ENCODE data around the gene AFMID. TPM values are rescaled to one million over a fixed set of nuclear protein-coding genes. Genes with fewer than 3 reads are reported as not detected.
A peak's percentile ranks its signal among the peaks of the same experiment; 100 is the strongest.
"Not testable (repeated sequence)": the region's sequence is repeated elsewhere in the genome, so short reads cannot be mapped to it uniquely, and the experiment has no call there.

The AFMID gene
- total RNA-seq, 1 donor from 2014 or later = 23.0 TPM

DNA sequence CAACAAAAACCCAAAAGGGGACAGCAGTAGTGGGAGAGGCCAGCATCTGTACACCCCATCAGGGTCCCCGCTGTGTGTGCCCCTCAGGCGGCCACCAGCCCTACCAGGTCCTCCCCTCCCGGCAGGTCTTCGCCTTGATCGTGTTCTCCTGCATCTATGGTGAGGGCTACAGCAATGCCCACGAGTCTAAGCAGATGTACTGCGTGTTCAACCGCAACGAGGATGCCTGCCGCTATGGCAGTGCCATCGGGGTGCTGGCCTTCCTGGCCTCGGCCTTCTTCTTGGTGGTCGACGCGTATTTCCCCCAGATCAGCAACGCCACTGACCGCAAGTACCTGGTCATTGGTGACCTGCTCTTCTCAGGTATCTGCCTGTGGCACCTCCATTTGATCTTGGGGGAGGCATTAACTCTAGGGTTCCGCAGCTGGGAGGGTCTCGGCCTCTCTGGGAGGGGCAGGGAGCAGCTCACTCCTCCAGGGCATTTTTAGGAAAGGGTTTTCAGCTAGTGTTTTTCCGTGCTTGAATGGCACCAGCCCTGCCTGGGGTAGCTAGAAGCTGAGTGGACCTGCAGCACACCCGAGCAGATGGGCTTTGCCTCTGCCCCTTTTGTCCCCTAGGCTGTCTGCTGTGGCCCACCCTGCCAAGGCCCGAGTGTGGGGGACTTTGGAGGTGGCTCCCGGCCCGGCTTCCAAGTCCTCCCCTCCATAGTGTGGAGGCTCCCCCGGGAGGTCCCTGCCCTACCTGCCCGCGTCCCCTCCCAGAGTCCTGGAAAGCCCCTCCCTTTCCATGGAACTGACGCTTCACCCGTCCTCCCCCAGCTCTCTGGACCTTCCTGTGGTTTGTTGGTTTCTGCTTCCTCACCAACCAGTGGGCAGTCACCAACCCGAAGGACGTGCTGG, 16.2 kb upstream of the AFMID start:
- H3K4me1 ChIP-seq (ENCODE audit: control insufficient read depth in 3 of 3, insufficient read depth in 3 of 3, low read length in 3 of 3) = peaks cover 64 to 75% (median 70%) of the 10 kb centered on the region in 3 donors
- H3K4me3 ChIP-seq (ENCODE audit: low read length in 3 of 3) = no peak overlapping the region
- no peaks in the 10 kb centered on the region for H3K9me3 ChIP-seq (ENCODE audit: control insufficient read depth in 3 of 3, low read length in 3 of 3)
- peak overlapping the region; percentile 99 for H3K27ac ChIP-seq (ENCODE audit: low read depth, low read length)
- H3K27me3 ChIP-seq (ENCODE audit: control insufficient read depth in 3 of 3, insufficient read depth in 3 of 3, low read length in 3 of 3) = no peaks in the 10 kb centered on the region
- peaks cover 11 to 14% (median 14%) of the 10 kb centered on the region in 3 donors for H3K36me3 ChIP-seq (ENCODE audit: control insufficient read depth in 3 of 3, insufficient read depth in 3 of 3, low read length in 3 of 3)
- peak overlapping the region in 2 of 3 donors; percentile 47 to 80 for H3K9ac ChIP-seq (ENCODE audit: low read depth in 1 of 3, low read length in 3 of 3)

DNA sequence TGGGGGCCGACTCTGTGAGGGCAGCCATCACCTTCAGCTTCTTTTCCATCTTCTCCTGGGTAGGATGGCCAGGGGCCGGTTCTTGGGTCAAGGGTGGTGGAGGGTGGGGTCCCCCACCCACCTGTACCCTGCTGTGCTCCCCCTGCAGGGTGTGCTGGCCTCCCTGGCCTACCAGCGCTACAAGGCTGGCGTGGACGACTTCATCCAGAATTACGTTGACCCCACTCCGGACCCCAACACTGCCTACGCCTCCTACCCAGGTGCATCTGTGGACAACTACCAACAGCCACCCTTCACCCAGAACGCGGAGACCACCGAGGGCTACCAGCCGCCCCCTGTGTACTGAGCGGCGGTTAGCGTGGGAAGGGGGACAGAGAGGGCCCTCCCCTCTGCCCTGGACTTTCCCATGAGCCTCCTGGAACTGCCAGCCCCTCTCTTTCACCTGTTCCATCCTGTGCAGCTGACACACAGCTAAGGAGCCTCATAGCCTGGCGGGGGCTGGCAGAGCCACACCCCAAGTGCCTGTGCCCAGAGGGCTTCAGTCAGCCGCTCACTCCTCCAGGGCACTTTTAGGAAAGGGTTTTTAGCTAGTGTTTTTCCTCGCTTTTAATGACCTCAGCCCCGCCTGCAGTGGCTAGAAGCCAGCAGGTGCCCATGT, 15.4 kb upstream of the AFMID start:
- peak overlapping the region in 2 of 3 donors; percentile 19 to 45 for H3K4me3 ChIP-seq (ENCODE audit: low read length in 3 of 3)
- H3K9ac ChIP-seq (ENCODE audit: low read depth in 1 of 3, low read length in 3 of 3) = peak overlapping the region in 2 of 3 donors; percentile 47 to 80
- not testable (repeated sequence) for H3K9me3 ChIP-seq (ENCODE audit: control insufficient read depth in 3 of 3, low read length in 3 of 3); H3K27me3 ChIP-seq (ENCODE audit: control insufficient read depth in 3 of 3, insufficient read depth in 3 of 3, low read length in 3 of 3)
- peak overlapping the region; percentile 99 for H3K27ac ChIP-seq (ENCODE audit: low read depth, low read length)
- H3K4me1 ChIP-seq (ENCODE audit: control insufficient read depth in 3 of 3, insufficient read depth in 3 of 3, low read length in 3 of 3) = peaks cover 72 to 83% (median 78%) of the 10 kb centered on the region in 3 donors
- H3K36me3 ChIP-seq (ENCODE audit: control insufficient read depth in 3 of 3, insufficient read depth in 3 of 3, low read length in 3 of 3) = peaks cover 11 to 14% (median 14%) of the 10 kb centered on the region in 3 donors

DNA sequence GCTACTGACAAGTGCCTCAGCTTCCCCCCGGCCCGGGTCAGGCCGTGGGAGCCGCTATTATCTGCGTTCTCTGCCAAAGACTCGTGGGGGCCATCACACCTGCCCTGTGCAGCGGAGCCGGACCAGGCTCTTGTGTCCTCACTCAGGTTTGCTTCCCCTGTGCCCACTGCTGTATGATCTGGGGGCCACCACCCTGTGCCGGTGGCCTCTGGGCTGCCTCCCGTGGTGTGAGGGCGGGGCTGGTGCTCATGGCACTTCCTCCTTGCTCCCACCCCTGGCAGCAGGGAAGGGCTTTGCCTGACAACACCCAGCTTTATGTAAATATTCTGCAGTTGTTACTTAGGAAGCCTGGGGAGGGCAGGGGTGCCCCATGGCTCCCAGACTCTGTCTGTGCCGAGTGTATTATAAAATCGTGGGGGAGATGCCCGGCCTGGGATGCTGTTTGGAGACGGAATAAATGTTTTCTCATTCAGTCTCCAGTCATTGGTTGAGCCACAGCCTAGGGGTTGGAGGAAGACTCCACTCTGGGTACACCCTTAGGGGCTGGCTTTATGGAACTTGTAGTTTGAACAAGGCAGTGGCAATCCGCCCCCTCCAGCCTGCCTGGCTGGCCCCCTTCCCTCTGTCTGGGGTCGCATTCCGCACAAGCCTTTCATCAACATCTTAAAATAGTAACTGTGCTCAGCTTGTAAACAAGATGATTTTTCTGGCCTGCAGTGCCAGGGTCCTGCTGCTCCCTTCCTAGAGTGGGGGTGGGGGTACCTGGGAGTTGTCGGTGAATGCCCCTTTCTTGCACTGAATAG, 14.7 kb upstream of the AFMID start:
- Histone ChIP-seq H3K9me3 (ENCODE audit: control insufficient read depth in 3 of 3, low read length in 3 of 3) (no peaks in the 10 kb centered on the region), H3K9ac (ENCODE audit: low read depth in 1 of 3, low read length in 3 of 3) (peak overlapping the region; percentile 47 to 80 (median 68)), H3K4me3 (ENCODE audit: low read length in 3 of 3) (peak overlapping the region; percentile 30 to 45 (median 35)), H3K27me3 (ENCODE audit: control insufficient read depth in 3 of 3, insufficient read depth in 3 of 3, low read length in 3 of 3) (no peaks in the 10 kb centered on the region), H3K36me3 (ENCODE audit: control insufficient read depth in 3 of 3, insufficient read depth in 3 of 3, low read length in 3 of 3) (peaks cover 11 to 14% (median 14%) of the 10 kb centered on the region in 3 donors), H3K27ac (ENCODE audit: low read depth, low read length) (peak overlapping the region; percentile 99), H3K4me1 (ENCODE audit: control insufficient read depth in 3 of 3, insufficient read depth in 3 of 3, low read length in 3 of 3) (peaks cover 74 to 86% (median 80%) of the 10 kb centered on the region in 3 donors)

DNA sequence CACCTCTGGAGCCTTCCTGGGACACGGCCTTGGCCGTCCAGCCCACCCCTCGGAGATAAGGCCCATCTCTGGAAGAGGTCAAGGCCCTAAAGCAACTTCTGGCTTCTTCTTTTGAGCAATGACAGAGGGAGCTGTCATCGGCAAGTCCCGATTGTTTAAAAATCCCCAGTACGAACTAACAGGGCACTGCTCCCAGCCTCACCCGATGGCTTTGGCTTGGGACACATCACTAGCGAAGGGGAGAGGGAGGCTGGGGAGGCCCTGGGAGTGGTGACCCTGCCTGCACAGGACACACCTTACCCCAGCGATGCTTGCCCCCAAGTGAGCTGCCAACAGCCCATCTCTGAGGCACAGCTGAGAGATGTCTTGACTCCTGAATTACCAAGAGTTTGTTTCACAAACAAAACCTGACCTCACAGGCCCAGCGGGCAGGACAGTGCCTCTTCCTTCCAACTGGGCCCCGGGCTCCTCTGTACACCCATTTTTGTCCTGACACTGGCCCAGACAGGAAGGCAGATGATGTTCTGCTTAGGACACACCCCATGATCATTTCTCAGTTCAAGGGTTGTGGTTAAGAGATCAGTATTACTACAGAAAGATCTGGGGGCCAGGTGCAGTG, 14.0 kb upstream of the AFMID start:
- Histone ChIP-seq H3K9ac (ENCODE audit: low read depth in 1 of 3, low read length in 3 of 3) (peak overlapping the region; percentile 47 to 80 (median 68)), H3K4me1 (ENCODE audit: control insufficient read depth in 3 of 3, insufficient read depth in 3 of 3, low read length in 3 of 3) (peaks cover 70 to 82% (median 76%) of the 10 kb centered on the region in 3 donors), H3K9me3 (ENCODE audit: control insufficient read depth in 3 of 3, low read length in 3 of 3) (no peaks in the 10 kb centered on the region)

DNA sequence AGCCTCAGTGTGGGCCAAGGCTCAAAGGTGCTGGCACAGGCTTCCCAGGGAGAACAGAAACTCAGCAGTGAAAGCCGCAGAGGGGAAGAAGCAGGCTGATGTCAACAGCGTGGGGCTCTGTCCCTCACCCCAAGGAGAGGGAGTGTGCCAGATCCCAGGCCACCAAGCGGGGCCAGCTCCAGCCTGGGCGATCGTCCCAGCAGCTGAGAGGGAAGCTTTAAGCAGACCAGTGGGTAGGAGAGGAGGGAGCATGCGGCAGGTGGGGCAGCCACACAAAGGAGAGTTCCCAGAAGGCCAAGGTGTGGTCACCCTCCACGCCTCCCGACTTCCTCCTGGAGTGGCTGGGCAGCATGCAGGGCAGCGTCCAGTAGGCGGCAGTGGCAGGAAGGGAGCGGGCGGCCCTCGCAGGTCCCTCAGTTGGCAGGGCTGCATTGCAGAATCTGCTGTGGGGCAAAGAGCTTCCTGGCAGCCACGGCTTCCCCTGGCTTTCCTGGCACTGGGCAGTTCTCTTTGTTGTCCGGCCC, 12.8 kb upstream of the AFMID start:
- H3K36me3 ChIP-seq (ENCODE audit: control insufficient read depth in 3 of 3, insufficient read depth in 3 of 3, low read length in 3 of 3) = peaks cover 11 to 14% (median 14%) of the 10 kb centered on the region in 3 donors
- H3K27me3 ChIP-seq (ENCODE audit: control insufficient read depth in 3 of 3, insufficient read depth in 3 of 3, low read length in 3 of 3) = no peaks in the 10 kb centered on the region
- H3K9me3 ChIP-seq (ENCODE audit: control insufficient read depth in 3 of 3, low read length in 3 of 3) = no peaks in the 10 kb centered on the region
- peaks cover 72 to 81% (median 73%) of the 10 kb centered on the region in 3 donors for H3K4me1 ChIP-seq (ENCODE audit: control insufficient read depth in 3 of 3, insufficient read depth in 3 of 3, low read length in 3 of 3)
- peak overlapping the region; percentile 60 to 83 (median 80) for H3K9ac ChIP-seq (ENCODE audit: low read depth in 1 of 3, low read length in 3 of 3)
- H3K27ac ChIP-seq (ENCODE audit: low read depth, low read length) = peak overlapping the region; percentile 99
- peak overlapping the region; percentile 67 to 70 (median 68) for H3K4me3 ChIP-seq (ENCODE audit: low read length in 3 of 3)

More for the DNA sequence above, 14.0 kb upstream of the AFMID start:
- no peaks in the 10 kb centered on the region for H3K27me3 ChIP-seq (ENCODE audit: control insufficient read depth in 3 of 3, insufficient read depth in 3 of 3, low read length in 3 of 3)
- H3K4me3 ChIP-seq (ENCODE audit: low read length in 3 of 3) = peak overlapping the region; percentile 30 to 45 (median 35)
- H3K27ac ChIP-seq (ENCODE audit: low read depth, low read length) = peak overlapping the region; percentile 99
- H3K36me3 ChIP-seq (ENCODE audit: control insufficient read depth in 3 of 3, insufficient read depth in 3 of 3, low read length in 3 of 3) = peaks cover 11 to 14% (median 14%) of the 10 kb centered on the region in 3 donors

DNA sequence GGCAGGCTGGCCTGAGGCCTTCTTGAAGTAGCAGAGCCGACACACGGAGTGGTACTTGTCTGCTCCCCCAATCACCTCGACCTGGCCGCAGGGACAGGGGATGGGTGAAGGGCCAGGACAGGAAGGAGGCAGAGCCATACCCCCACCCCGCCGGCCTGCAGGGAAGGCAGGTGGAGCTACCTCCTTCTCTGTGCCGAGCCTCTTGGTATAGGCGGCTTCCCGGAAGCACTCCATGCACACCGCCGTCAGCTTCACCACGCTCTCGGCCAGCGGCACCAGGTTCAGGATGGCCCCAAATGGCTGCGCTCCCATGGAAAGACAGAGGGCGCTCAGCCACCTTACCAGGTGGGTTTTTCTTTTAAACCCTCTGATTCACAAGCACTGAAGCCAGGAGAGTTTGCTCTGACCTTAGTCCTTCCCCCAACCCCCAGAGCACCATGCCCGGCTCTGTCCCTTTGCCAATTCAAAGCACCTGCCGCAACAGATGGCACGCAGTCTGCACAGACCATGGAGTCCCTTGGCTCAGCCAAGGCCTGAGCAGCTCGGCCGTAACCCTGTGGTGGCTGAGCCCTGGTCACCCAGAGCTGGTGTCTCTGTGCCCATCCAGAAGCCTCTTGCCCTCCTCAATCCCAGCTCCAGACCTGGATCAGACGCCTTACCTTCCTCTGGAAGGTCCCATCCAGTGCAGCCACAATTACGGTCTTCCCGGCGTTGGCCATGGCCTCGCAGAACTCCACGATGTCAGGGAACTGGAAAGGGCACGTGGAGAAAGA, 12.1 kb upstream of the AFMID start:
- Histone ChIP-seq H3K27ac (ENCODE audit: low read depth, low read length) (peak overlapping the region; percentile 99), H3K4me3 (ENCODE audit: low read length in 3 of 3) (peak overlapping the region; percentile 67 to 70 (median 68)), H3K36me3 (ENCODE audit: control insufficient read depth in 3 of 3, insufficient read depth in 3 of 3, low read length in 3 of 3) (peaks cover 11 to 14% (median 14%) of the 10 kb centered on the region in 3 donors), H3K9me3 (ENCODE audit: control insufficient read depth in 3 of 3, low read length in 3 of 3) (no peaks in the 10 kb centered on the region), H3K27me3 (ENCODE audit: control insufficient read depth in 3 of 3, insufficient read depth in 3 of 3, low read length in 3 of 3) (no peaks in the 10 kb centered on the region), H3K9ac (ENCODE audit: low read depth in 1 of 3, low read length in 3 of 3) (peak overlapping the region; percentile 60 to 83 (median 80)), H3K4me1 (ENCODE audit: control insufficient read depth in 3 of 3, insufficient read depth in 3 of 3, low read length in 3 of 3) (peaks cover 66 to 80% (median 73%) of the 10 kb centered on the region in 3 donors)

DNA sequence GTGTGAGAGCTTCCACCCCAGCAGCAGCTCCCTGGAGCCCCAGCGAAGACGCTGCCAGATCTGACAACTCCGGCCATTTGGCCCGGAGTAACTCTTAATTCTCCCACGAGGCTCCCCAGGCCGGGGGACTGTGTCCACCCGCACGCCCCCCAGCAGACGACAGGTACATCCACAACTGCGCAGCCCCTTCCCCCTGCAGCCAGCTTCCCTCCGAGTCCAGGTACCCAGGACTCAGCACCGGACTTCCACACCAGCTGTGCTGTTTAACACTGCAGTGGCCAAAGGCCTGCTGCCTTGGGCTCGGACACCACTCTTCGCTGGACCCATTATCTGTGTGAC, 11.6 kb upstream of the AFMID start:
- Histone ChIP-seq H3K4me3 (ENCODE audit: low read length in 3 of 3) (peak overlapping the region; percentile 67 to 70 (median 68)), H3K27me3 (ENCODE audit: control insufficient read depth in 3 of 3, insufficient read depth in 3 of 3, low read length in 3 of 3) (no peaks in the 10 kb centered on the region), H3K27ac (ENCODE audit: low read depth, low read length) (peak overlapping the region; percentile 99), H3K4me1 (ENCODE audit: control insufficient read depth in 3 of 3, insufficient read depth in 3 of 3, low read length in 3 of 3) (peaks cover 62 to 78% (median 74%) of the 10 kb centered on the region in 3 donors), H3K9me3 (ENCODE audit: control insufficient read depth in 3 of 3, low read length in 3 of 3) (no peaks in the 10 kb centered on the region), H3K36me3 (ENCODE audit: control insufficient read depth in 3 of 3, insufficient read depth in 3 of 3, low read length in 3 of 3) (peaks cover 10 to 14% (median 13%) of the 10 kb centered on the region in 3 donors), H3K9ac (ENCODE audit: low read depth in 1 of 3, low read length in 3 of 3) (peak overlapping the region; percentile 60 to 83 (median 80))

DNA sequence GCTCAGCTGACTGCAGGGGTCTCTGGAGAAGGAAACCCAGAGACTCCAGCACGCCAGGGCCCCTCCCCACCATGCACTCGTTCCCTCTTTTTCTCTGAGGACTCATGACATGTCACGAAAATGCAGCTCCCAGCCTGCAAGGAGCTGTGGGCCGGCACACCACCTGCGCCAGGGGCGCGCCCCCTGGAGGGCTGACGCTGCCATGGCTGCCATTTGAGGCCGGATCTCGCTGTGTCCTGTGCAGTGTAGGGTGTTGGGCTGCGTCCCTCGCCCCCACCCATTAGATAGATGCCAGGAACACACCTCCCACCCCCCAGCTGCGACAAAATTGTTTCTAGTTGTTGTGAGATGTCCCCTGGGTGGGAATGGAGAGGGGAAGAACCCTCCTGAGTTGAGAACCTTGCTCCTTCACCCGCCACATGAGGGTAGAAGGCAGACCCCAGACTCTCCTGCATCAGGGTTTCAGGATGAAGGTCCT, 10.6 kb upstream of the AFMID start:
- Histone ChIP-seq H3K9ac (ENCODE audit: low read depth in 1 of 3, low read length in 3 of 3) (peak overlapping the region in 1 of 3 donors; percentile 80), H3K9me3 (ENCODE audit: control insufficient read depth in 3 of 3, low read length in 3 of 3) (no peaks in the 10 kb centered on the region), H3K27ac (ENCODE audit: low read depth, low read length) (peak overlapping the region; percentile 99), H3K4me1 (ENCODE audit: control insufficient read depth in 3 of 3, insufficient read depth in 3 of 3, low read length in 3 of 3) (peaks cover 53 to 71% (median 69%) of the 10 kb centered on the region in 3 donors), H3K36me3 (ENCODE audit: control insufficient read depth in 3 of 3, insufficient read depth in 3 of 3, low read length in 3 of 3) (peaks cover 1 to 7% (median 6%) of the 10 kb centered on the region in 3 donors), H3K4me3 (ENCODE audit: low read length in 3 of 3) (no peak overlapping the region), H3K27me3 (ENCODE audit: control insufficient read depth in 3 of 3, insufficient read depth in 3 of 3, low read length in 3 of 3) (no peaks in the 10 kb centered on the region)

Data from skeletal muscle tissue (tissue), 4 donors.